ENCODE results near the gene CBX6.

Gene CBX6

DNA sequence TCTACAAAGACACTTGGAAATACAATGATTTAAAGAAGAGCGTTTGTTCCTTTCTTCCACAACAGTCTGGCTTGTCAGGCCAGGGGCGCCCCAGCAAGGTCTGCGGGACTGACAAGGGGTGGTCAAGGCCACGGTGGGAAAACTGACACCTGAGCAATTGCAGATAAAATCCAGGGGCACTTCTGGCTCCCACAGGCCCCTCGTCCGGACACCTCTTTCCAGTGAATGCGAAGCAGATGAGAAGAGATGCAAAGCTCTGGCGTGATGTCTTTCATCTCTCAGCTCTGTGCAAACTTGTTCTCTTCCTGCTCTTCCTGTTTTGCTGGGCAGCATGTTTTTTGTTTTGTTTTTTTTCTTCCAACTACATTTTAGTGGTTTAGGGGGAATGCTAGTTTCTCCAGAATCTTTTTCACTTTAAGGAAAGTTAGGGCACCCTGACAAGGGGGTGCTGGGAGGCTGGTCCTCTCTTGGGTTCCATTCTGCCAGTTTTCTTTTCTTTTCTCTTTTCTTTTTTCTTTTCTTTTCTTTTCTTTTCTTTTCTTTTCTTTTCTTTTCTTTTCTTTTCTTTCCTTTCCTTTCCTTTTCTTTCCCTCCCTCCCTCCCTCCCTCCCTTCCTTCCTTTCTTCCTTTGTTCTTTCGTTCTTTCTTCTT lies 11.1 kb upstream of the CBX6 start:
- CTCF ChIA-PET = interaction anchor here (5.8 kb wide), 1 partner anchor 13 kb away, joined by 39 read pairs; no protein-coding TSS in a partner anchor
- TF ChIP-seq, protein P1, sequence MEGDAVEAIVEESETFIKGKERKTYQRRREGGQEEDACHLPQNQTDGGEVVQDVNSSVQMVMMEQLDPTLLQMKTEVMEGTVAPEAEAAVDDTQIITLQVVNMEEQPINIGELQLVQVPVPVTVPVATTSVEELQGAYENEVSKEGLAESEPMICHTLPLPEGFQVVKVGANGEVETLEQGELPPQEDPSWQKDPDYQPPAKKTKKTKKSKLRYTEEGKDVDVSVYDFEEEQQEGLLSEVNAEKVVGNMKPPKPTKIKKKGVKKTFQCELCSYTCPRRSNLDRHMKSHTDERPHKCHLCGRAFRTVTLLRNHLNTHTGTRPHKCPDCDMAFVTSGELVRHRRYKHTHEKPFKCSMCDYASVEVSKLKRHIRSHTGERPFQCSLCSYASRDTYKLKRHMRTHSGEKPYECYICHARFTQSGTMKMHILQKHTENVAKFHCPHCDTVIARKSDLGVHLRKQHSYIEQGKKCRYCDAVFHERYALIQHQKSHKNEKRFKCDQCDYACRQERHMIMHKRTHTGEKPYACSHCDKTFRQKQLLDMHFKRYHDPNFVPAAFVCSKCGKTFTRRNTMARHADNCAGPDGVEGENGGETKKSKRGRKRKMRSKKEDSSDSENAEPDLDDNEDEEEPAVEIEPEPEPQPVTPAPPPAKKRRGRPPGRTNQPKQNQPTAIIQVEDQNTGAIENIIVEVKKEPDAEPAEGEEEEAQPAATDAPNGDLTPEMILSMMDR (IDR thresholded peaks at IDR 0.05; ENCODE audit: control extremely low read depth, extremely low read depth, low read depth, missing control alignments) = no peak
- POLR2A ChIA-PET = no interaction called here
- no peak for DNase-seq (ENCODE audit: extremely low spot score)

DNA sequence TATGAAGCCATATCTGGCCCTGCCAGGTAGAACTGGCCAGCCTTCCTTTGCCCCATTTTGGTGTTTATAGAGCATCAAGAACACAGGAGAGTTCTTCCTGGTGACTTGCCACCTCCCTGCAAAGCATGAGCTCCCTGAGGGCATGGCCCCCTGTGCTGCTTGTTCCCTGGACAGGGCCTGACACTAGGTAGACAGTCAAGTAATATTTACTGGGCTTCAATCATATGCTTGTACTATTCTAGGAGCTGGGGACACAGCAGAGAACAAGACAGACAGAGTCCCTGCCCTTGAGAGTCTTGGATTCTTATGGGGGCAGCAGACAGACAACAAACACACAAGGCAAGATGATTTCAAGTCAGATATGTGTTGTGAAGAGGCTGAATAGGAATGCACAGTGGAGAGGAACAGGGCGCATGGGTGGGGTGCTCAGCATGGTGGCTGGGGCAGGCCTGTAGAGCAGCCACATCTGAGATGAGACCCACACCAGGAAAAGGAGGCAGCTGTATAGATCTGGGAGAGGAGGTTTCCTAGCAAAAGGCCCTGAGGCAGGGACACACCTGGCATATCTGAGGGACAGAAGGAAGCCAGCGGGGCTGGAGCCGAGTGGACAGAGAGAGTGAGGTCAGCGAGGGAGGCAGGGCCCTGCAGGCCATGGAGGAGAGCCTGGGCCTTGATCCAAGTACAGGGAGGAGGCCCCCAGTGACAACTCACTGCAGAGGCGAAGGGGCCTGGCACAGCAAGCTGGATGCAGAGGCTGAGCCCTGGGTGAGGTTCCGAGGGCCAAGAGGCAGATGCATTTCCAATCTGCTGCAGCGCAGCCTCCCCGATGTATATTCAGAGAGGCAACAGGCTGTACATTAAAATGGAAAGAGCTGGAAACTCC lies 10.2 kb upstream of the CBX6 start:
- ChIA-PET CTCF (interaction anchor here (1.2 to 5.8 kb wide), 2 partner anchors 8 to 12 kb away, joined by 3 to 39 read pairs; no protein-coding TSS in a partner anchor), POLR2A (no interaction called here)
- TF ChIP-seq, protein P1 (IDR thresholded peaks at IDR 0.05; ENCODE audit: control extremely low read depth, extremely low read depth, low read depth, missing control alignments) = no peak
- no peak for DNase-seq (ENCODE audit: extremely low spot score)

DNA sequence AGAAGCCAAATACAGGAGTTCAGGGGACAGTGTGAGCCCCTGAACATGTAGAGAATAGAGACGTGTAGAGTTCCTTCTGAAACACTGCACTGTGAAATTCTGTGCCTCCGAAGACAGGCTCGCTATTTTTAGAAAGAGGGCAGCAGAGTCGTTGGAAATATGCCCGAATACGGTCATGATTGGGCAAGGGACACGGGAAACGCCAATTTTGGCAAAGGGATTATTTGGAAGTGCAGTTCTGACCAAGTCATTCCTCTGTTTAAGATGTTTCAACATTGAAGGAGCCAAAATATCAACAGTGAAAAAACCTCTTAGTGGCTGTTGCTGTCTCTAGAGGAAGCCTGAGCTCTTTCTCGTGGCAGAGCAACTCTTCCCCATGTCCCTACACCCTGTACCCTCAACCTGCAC lies 9.5 kb upstream of the CBX6 start:
- ChIA-PET POLR2A (no interaction called here), CTCF (interaction anchor here (1.2 to 5.8 kb wide), 2 partner anchors 9 to 12 kb away, joined by 3 to 39 read pairs; no protein-coding TSS in a partner anchor)
- TF ChIP-seq, protein P1 (IDR thresholded peaks at IDR 0.05; ENCODE audit: control extremely low read depth, extremely low read depth, low read depth, missing control alignments) = no peak
- no peak for DNase-seq (ENCODE audit: extremely low spot score)

DNA sequence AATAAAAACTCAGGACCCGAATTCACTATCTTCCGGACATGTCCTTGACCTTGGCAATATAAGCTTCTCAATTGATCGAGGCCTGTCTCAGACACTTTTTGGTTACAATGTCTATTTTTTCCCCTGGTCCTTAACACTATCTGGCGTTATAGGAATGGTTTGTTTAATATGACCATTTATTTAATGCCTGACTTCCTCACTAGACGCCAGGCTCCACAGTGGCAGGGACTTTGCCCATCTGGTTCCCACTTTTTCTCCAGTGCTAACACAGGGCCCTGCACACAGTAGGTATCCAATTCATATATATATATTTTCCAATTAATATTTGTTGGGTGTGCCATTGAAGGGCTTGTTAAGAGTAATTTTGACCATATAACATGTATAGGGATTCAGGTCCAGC lies 7.9 kb upstream of the CBX6 start:
- POLR2A ChIA-PET = interaction anchor here (0.6 kb wide), 1 partner anchor 188 kb away, joined by 4 read pairs; no protein-coding TSS in a partner anchor
- DNase-seq (ENCODE audit: extremely low spot score) = no peak
- CTCF ChIA-PET = interaction anchor here (1.3 to 5.8 kb wide), 2 partner anchors 10 to 110 kb away, joined by 4 to 39 read pairs; no protein-coding TSS in a partner anchor
- TF ChIP-seq, protein P1 (IDR thresholded peaks at IDR 0.05; ENCODE audit: control extremely low read depth, extremely low read depth, low read depth, missing control alignments) = no peak

DNA sequence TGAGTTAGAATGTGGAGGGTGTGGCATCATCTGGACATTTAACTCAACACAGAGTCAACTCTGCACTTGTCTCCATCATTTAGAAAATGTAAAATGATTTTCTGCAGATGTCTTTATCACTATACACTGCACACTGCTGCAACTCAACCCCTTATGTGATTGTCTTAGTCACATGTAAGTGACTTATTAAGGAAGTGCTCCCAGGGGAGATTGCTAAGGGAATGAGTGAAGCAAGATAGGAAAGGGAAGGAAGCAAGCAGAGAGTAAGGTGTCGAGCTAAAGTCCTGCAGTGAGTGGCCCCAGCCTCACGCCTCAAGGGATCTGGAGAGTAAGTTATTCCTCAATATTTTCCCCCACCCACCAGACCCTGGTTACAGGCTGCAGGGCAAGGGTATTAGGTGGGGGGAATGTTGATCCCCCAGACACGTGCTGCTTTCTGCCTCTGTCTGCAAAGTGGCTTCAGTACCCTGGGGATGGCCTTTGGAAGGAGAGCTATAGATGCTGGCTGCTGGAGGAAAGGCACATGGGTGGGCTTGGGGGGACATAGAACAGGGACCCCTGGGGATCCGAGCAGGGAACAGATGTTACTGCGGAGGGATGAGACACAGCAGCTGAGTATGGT lies 7.2 kb upstream of the CBX6 start:
- POLR2A ChIA-PET = interaction anchor here (0.6 kb wide), 1 partner anchor 189 kb away, joined by 4 read pairs; no protein-coding TSS in a partner anchor
- CTCF ChIA-PET = interaction anchor here (0.9 to 5.8 kb wide), 5 partner anchors 9 to 110 kb away, joined by 3 to 39 read pairs (median 3); no protein-coding TSS in a partner anchor
- DNase-seq (ENCODE audit: extremely low spot score) = no peak
- TF ChIP-seq, protein P1 (IDR thresholded peaks at IDR 0.05; ENCODE audit: control extremely low read depth, extremely low read depth, low read depth, missing control alignments) = no peak

DNA sequence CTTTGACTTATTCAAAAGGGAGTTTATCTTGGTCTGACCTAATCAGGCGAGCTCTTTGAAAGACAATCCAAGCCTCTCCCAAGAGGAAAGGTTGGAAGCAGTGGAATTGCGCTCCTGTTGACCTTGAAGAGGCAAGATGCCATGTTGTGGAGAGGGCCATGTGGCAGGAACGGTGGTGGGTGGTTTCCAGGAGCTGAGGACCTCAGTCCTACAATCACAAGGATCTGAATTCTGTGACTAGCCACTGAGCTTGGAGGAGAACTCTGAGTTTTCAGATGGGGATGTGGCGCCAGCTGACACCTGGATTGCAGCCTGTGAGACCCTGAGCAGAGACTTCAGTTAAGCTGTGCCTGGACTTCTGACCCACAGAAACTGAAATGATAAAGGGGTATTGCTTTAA lies 6.0 kb upstream of the CBX6 start:
- POLR2A ChIA-PET = interaction anchor here (0.6 kb wide), 2 partner anchors 23 to 136 kb away, joined by 3 to 7 read pairs; no protein-coding TSS in a partner anchor
- CTCF ChIA-PET = interaction anchor here (0.9 to 5.8 kb wide), 3 partner anchors 8 to 125 kb away, joined by 3 to 39 read pairs (median 3); no protein-coding TSS in a partner anchor
- TF ChIP-seq, protein P1 (IDR thresholded peaks at IDR 0.05; ENCODE audit: control extremely low read depth, extremely low read depth, low read depth, missing control alignments) = no peak
- DNase-seq (ENCODE audit: extremely low spot score) = no peak

All from GM10248 (cell line).